ENCODE measurements around the gene CACNA1S. TPM values are rescaled to one million over a fixed set of nuclear protein-coding genes. Genes with fewer than 3 reads are reported as not detected.

CACNA1S gene
- total RNA-seq, 1 experiment from 2014 or later: not detected

DNA sequence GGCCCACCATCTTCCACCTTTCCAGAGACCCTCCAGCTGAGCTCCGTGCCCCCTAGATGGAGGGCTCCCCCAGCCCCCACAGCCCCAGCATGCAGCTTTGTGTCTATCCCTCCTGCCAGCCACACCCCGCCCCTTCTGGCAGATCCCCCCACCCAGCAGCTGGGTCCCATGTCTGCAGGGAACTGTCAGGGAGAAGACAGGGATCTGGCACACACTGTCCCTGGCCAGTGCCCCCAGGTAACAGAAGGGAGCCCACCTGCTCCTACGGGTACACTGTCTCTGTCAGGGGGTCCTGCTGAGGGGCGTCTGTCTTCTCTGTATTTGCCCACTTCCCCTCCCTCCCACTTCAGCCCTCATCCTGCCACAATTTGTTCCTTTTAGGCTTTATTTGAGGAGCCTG lies 77.6 kb downstream of the CACNA1S start:
- Mint-ChIP-seq H3K9me3 (no peaks in the 10 kb centered on the region), H3K4me3 (no peak overlapping the region), H3K27ac (no peak overlapping the region), H3K27me3 (ENCODE audit: low read depth) (no peaks in the 10 kb centered on the region; the same call in none of the 2 replicates), H3K4me1 (no peaks in the 10 kb centered on the region; a peak in 1 of 4 replicates), H3K36me3 (ENCODE audit: insufficient read depth in 1 of 3, low read depth in 3 of 3) (no peaks in the 10 kb centered on the region)
- Histone ChIP-seq H3K79me2 (ENCODE audit: insufficient read depth, low read length) (no peaks in the 10 kb centered on the region), H3K9ac (ENCODE audit: extremely low read depth, insufficient read length, low read length) (no peak overlapping the region), H3K18ac (ENCODE audit: insufficient read length, low read depth, low read length) (no peak overlapping the region), H2BK5ac (ENCODE audit: insufficient read length, low read length) (no peak overlapping the region), H3K4me1 (ENCODE audit: insufficient read depth, low read length) (no peaks in the 10 kb centered on the region), H4K5ac (ENCODE audit: insufficient read length, low read depth, low read length) (no peak overlapping the region), H2BK120ac (ENCODE audit: low read depth, low read length, poor library complexity, severe bottlenecking) (no peak overlapping the region), H3K23me2 (ENCODE audit: insufficient read length, low read depth, low read length, poor library complexity, severe bottlenecking) (no peaks in the 10 kb centered on the region), H2BK12ac (ENCODE audit: insufficient read length, low read depth, low read length) (no peak overlapping the region), H3K9me3 (ENCODE audit: control insufficient read depth, low read depth, low read length) (no peaks in the 10 kb centered on the region), H3K4ac (ENCODE audit: low read depth, low read length) (no peak overlapping the region), H3K56ac (ENCODE audit: insufficient read length, low read depth, low read length) (no peak overlapping the region), H2BK15ac (ENCODE audit: low read depth, low read length) (no peak overlapping the region), H3K79me1 (ENCODE audit: insufficient read depth, low read depth, low read length, poor library complexity, severe bottlenecking) (no peaks in the 10 kb centered on the region), H3K23ac (ENCODE audit: insufficient read length, low read depth, low read length) (no peak overlapping the region), H2BK20ac (ENCODE audit: low read depth, low read length, poor library complexity, severe bottlenecking) (no peak overlapping the region), H3K14ac (ENCODE audit: insufficient read depth, low read length) (no peak overlapping the region), H3T11ph (ENCODE audit: low read length) (no peak overlapping the region), H4K8ac (replicated peaks; ENCODE audit: insufficient read length, low read depth, low read length) (no peak overlapping the region), H2AK5ac (ENCODE audit: insufficient read length, low read length) (no peak overlapping the region), H2AFZ (ENCODE audit: low read length) (no peak overlapping the region), H4K20me1 (ENCODE audit: control insufficient read depth, insufficient read depth, insufficient read length) (no peaks in the 10 kb centered on the region), H3K27me3 (ENCODE audit: insufficient read depth, low read length) (no peaks in the 10 kb centered on the region), H3K27ac (ENCODE audit: insufficient read length, low read depth, low read length) (no peak overlapping the region), H4K91ac (ENCODE audit: insufficient read length, low read depth, low read length) (no peak overlapping the region), H3K4me2 (ENCODE audit: insufficient read depth, insufficient read length, low read length) (no peak overlapping the region)
- TF ChIP-seq CTCF (conservative IDR thresholded peaks at IDR 0.05): no peak
- no peak for DNase-seq
- WGBS (ENCODE audit: extremely low coverage, insufficient read length, low lambda C conversion rate): no CpG with 5 or more reads among the region's 4 CpGs

Measured in H9 (cell line).